Peyer's patch (tissue), 4 donors: ENCODE results near the gene HSD17B1.

Experiments
- CTCF ChIP-seq, 6 experiments: fragments of 450-650 bp in 4 of 6; fragments of 200-600 bp in 2 of 6; sonication (generic) in 1 of 6; IDR thresholded peaks; one replicate each; pipeline ENCODE4 v1.5.1; 2017 to 2019; ENCODE audit warnings: antibody characterized with exemption in 6 of 6, mild to moderate bottlenecking in 3 of 6, moderate library complexity in 1 of 6
- POLR2A ChIP-seq, 2 donors: fragments of 450-650 bp; IDR thresholded peaks; one replicate each; pipeline ENCODE4 v1.5.1; 2017; ENCODE audit warnings: antibody characterized with exemption in 2 of 2, mild to moderate bottlenecking in 2 of 2, moderate library complexity in 2 of 2

GRCh38 chr17:42571435-42572225, 18.9 kb downstream of the HSD17B1 start:
- TF ChIP-seq CTCF (IDR thresholded peaks at IDR 0.05) (no peak), POLR2A (IDR thresholded peaks at IDR 0.05) (no peak)
